ENCODE measurements around the gene TMOD2.

TMOD2 gene
- 3.6 to 38.9 (median 9.4) reads per million in 18 experiments for total RNA-seq

DNA sequence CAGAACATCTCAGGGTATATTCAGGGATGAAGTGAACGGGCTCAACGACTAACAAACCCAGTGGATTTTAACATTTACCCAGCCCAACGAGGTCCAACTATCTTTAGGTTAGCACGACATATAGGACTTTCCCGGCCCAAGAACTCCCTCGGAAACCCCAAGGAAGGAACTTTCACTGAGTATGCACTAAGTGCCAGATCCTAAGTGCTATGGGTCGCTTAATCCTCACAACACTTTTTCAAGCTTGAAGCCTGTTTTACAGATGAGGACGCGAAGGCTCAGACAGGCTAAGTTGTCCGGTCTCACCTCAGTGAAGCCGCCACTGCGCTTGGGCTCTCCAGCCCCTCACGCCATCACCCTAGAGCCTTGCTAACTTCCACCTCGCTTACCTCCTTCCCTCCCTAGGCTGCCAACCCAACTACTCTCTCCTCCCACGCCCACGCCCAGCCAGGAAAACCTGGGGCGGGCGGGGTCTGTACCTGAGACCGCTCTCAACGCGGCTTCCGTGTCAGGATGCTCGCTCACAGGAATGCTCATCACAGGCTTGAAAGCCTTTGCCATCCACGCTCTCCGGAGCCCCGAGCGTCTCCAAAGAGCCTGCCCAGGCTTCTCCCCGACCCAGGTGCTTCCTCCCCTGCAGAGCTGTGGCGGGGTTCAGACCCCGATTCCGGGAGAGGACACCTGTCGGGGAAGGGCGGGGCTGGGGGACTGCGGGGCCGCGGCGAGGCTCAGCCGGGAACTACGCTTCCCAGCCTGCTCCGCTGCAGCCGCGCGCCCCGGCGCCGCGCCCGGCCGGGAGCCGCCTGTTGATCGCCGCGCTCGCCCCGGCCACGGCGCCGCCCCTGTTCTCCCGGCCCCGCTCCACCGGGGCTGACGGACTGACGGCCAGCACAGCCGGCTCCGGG lies at the start of gene TMOD2:
Gene TMOD2 (plus strand): TSS at position 806 of the 905 bp plus-strand sequence. CDS start 14,845 bp downstream, outside the sequence.
- DNase-seq: peak in 1 of 2 donors; percentile 34

DNA sequence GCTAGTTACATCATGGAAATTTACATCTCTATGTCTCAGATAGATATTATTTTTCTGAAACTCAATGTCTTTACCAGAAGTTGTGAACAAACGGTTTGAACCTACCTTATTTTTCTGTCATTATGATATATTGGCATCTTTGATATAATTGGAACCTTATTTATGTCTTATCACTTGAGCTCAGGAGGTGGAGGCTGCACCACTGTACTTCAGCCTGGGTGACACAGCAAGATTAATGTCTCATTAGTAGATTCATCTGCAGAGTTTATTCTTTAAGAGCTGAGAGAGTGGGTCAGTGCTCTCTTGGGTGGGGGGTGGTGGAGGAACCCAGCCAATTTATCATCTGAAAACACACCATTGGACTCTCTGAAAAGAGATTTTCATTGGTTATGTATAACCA lies 48.7 kb upstream of the TMOD2 start:
- no peak for DNase-seq

DNA sequence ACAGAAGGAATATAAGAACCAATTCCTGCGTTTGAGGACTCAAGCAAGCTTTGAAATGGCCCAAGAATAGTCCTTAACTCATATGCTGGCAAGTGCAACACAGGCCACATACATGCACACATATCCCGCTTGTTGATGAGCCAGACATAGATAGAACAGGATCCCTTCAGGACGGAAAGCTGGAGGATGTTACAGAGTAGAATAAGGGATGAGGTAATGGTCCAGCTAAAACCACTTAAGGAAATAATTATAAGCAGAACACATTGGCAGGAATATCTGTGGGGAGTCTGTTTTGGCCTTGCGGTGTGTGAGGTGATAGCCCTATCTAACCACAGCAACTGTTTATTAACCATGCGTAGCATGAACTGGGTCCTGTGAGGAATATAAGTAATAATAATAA lies 45.1 kb upstream of the TMOD2 start:
- DNase-seq: no peak

DNA sequence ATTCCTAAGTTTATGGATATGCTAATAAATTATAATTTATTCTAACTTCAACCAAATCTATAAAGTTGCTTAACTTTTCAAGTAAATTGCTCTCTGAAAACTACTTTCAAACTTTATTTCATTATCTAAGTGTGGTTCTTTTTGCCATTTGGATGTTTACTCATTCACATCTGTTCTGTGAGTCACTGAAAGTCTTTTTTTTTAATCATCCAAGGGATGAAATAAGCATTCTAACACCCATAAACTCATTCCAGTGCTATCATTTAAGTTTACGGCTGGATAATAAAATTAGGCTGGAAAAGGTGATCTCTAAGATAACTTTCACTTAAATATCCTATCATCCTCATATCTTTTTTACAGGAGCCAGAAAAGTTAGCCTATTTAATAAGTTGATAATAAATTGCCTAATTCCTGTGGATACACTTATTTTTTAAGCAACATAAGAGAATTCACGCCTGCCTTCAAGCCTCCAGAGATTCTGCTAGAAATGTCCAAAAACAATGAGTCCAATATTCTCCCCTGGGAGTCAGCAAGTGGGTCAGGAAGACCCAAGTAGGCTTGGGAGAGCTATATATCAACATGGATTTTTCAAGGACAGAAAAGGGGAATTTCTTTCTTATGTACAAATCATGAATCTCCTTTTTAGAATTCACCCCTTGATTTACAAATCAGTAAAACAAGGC lies 44.3 kb upstream of the TMOD2 start:
- DNase-seq: no peak

DNA sequence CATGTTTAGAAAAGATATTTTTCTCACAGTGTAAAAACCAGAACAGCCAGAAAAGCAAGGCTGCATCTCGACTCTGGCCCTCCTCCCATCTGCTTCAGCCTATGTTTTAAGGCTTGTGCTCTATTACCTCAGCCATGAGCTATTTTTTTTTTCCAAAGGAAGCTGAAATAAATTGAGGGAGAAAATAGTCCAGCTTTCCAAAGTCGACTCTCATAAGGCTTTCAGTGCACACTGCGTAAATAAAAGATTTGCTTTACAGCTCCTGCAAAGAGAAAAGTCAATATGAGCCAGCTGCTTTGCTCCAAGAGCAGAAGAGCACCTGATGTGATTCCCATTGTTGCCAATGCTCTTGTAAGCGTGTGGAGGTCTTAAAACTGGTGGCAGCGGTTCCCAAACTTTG lies 43.4 kb upstream of the TMOD2 start:
- no peak for DNase-seq

DNA sequence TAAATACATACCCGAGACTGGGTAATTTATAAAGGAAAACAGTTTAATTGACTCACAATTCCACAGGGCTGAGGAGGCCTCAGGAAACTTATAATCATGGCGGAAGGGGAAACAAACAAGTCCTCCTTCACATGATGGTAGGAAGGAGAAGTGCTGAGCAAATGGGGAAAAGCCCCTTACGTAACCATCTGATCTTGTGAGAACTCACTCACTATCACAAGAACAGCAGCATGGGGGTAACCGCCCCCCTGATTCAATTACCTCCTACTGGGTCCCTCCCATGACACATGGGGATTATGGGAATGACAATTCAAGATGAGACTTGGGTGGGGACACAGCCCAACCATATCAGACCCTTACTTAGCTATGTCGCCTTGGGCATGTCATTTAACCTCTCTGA lies 42.4 kb upstream of the TMOD2 start:
- peak; percentile 49 to 51 for DNase-seq

DNA sequence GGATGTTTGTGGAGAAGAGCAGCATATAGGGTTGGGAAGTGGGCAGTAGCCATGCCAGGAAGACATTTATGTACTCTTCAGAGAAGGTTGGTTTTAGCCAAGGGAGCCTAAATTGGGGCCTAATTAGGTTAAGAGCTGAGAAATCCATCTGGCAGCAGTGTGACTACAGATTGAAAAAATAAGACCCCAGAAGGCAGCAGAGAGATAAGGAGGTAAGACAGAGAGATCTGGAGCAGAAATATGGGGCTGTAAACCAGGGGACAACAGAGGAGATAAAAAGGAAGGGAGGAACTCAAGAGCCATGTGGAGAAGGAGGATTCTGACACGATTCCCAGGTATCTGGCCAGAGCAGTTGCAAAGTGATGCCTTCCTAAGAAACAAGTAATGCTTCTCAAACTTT lies 37.2 kb upstream of the TMOD2 start:
- no peak for DNase-seq

DNA sequence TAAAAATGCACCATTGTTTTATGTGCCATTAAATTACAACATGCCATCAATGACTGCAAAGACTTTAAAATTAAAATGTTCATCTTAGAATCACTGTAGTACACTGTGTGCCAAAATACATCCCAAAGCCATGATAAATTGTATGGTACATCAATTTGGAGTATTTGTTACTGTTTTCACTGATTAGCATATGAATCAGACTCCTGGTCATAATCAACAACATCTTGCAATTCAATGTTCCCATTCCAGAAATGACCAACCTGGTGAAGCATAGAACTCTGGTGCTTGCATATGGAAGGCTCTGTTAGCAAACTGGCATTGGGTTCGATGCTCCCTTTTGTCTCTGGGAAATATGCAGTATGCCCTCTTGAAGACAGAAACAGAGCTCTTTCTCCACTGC lies 36.5 kb upstream of the TMOD2 start:
- no peak for DNase-seq

DNA sequence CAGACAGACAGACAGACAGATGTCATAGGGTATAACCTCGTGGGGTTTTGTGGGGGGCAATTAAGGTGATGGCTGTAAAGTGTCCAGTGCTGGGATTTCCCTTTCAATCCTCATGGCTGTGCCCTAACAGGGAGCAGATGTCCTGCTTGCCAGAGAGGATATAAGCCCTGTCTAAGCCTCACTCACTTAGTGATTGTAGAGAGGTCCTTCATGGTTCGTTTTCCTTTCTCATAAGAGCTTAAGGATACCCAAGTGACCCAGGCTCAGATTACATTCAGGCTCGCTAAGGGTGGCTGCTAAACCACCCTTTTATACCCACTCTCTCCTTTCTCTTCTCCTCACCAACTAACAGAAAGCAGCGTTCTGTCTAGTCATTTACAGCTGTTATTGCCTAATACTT lies 33.2 kb upstream of the TMOD2 start:
- no peak for DNase-seq

DNA sequence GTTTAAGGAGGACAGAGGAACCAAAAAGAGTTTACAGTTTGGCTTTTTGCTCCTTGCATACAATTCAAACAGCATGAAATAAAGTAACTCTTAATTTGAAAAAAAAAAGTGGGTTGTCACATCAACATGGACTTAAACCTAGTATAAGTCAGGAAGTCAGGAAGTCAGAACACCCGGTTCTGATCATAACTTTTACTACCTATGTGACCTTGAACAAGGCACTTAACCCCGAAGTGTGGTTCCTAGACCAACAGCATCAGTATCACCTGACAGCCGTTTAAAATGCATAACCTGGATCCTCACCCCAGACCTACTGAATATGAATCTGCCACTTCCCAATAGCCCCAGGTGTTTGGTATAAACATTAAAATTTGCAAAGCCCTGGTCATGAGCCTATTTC lies 32.7 kb upstream of the TMOD2 start:
- DNase-seq: no peak

DNA sequence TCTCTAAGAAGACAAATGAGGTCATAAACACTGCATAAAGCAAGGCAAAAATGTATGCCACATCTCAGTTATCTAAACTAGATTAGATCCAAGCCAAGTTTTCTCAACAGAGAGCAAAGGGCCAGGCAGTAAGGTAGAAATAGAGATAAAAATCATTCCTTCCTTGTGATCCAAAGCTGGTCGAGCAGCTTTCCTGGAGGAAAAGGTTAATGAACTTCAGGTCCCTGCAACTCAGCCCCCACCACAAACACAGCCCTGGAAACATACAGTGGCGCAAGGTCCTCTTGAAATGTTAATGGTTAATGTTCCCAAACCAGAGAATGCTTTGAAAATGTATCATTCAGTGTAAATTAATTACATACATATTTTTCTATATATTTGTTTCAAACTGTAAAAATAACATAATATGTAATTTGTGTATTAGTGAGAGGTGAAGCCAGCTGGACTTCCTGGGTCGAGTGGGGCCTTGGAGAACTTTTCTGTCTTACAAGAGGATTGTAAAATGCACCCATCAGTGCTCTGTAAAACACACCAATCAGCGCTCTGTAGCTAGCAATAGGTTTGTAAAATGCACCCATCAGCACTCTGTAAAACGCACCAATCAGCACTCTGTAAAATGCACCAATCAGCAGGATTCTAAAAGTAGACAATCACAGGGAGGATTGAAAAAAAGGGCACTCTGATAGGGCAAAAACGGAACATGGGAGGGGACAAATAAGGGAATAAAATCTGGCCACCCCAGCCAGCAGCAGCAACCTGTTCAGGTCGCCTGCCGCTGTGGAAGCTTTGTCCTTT lies 31.0 kb upstream of the TMOD2 start:
- no peak for DNase-seq

DNA sequence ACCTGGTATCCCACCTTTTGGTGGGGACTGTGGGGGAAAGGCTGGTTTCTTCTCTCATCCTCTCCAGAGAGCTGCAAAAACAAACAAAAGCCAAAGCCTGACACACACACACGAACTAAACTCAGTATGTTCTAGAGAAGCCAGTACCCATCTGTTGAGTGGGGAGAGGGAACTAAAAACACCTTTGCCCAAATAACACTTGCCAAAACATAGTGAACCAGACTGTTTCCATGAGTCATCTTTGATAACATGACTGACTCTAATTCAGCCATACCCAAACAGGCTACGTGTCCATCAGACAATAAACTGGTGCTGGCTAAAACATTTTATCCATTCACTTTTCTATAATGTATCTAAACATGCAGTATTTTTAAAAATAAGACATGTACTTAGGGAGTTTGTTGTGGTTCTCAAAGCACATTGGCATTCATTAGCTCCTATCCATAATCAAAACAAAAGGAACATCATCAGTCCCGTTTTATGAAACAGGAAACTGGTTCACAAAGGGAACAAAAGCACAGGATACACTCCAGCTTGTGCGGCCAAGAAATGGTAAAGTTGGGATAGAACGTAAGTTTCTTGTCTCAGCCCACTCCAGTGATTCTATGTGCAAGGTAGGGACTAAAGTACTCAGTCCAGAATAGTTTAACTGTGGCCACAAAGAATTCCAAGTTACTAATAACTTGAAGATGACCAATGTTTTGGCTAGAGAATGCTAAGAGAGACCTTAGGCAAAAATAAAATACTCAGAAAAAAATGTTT lies 30.0 kb upstream of the TMOD2 start:
- no peak for DNase-seq

DNA sequence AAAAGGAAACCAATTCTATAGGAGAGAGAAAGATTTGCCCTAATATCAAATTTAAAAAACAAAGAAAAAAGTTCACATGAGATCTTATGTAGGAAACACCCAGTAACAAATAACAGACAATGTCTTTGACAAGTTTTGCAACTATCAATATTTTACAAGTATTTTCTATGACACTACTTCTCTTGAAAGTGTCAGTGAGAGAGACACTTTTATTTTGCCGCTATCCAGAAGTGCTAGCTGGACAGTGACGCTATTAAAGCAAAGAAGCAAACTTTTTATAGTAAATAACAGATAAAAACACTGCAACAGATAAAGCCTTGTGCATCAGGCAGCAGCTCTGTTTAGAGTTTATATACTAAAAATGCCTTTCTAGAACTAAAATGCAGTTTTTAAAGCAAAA lies 27.2 kb upstream of the TMOD2 start:
- no peak for DNase-seq

DNA sequence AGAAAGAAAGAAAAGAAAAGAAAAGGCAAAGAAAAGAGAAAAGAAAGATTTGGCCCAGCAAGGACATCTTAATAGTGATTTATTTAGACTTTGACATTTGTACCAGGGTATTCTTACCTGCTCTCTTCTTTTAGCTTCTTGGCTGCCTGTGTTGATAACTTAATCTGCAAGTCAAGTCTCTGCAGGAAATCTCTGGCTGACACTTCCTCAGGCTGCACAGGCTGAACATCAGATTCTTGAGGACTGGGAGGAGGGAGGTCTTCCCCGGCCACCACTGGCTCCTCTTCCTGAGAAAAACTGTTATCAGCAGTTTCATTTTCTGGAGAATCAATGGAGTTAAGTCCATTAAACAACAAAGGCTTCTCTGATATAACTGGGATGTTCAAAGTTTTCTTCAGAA lies 26.7 kb upstream of the TMOD2 start:
- no peak for DNase-seq

DNA sequence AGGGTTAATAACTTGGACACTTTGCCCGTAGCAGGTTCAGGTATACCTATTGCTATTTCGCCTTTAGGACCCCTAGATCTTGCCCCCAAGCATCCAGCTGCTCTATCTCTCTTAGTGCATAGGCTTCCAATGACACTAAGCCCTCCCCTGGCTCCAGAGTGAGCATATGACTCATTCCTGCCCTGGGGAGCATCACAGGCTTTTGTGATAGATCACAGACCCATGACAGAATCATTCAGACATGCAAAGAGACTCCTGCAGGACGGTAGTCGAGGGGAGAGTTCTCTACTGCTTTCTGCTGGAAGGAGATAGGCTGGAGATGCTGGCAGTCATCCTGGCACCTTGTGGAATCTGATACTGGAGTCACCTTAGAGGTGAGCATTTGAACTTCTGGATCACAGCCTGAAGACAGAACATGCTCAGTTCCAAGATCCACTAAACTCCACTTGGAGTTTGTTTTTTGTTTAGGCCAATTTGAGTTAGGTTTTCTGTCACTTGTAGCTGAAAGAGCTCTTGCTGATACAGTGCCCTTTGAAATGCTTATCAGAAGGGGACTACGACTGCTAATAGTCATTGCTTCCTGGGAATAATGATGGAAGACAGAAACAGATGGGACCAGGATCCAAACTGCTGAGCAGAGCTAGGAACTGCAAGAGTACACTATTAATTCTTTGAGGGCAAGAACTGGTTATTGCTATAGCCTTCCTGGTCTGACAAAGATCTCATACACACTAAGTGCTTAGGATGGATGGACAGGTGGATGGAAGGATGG lies 24.9 kb upstream of the TMOD2 start:
- no peak for DNase-seq

DNA sequence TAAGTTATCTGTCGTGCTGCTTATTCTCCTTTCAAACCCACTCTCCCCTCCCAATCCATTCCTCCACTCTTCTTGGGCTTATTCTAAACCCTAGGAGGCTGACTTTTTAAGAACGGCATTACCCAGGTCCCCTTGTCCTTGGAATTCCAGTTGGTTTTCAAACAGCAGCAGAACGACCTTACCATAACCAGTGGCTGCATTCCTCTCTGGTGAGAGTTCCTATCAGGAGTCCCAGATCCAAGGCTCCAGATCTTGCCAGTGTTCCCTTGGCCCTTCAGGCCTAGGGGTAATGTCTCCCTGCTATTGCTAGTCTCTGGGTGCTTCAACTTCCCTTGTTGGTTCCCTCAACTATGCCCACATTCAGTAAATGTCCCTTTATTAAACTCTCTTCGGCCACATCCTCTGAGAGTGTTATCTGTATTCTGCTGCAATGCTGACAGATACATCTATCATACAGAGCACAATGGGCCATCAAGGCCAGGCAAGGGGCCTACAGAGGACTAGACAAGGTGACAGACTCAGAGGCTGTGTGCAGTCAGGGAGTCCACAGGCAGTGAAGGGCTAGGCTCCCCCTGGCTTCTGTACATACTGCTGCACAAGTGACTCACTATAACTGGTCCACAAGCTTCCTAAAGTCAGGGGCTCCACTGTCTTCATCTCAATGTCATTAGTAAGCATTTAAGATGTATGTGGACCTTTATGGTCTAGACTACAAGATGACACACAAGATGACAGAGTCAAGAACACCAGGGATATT lies 24.1 kb upstream of the TMOD2 start:
- DNase-seq: no peak

DNA sequence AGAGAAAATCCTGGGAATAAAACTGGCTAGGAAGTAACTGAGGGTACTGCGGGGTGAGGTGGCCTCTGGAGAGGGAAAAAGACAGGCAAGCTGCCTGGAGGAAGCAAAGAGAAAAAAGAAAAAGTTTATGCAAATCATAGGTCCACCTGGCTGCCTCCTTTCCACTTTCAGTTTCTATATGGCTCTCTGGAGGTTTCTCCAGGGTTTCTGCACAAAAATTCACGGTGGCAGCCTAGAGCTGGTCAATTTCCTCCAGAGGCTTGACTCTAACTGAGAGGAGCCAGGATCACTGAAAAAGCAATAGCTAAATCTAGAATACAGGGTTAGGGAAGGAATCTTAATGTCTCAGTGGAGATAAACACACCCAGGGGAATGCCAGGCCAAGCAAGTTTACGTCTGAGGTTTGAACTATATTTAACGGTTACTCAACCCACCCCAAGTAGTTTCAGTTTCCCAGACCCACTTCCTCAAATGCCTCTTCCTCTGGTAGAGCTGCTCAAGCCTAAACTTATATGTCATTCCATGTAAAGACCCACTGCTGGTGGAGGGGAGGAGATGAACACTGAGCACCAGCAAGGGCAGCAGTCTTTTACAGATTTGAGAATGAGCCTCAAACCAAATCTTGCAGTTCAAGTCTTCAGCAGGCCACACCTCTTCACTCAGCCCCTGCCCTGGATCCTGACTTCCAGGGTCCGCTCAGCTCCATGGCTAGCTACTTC lies 19.7 kb upstream of the TMOD2 start:
- DNase-seq: peak; percentile 86 to 89

DNA sequence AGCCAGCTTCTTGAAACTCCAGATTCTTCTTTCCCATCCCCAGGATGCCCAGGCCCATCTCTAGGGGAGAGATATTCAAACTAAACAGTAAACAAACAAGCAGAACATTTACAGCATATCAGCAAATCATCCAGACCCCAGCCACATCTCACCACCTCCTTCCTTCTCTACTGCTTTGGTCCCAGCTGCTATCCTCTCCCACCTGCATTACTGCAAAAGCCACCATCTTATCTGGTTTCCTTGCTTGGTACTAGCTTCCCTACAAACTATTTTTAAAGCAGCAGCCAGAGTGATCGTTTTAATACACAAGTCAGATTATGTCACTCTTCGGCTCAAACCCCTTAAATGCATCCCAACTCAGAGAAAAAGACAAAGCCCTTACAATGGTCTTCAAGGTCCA lies 18.8 kb upstream of the TMOD2 start:
- no peak for DNase-seq

DNA sequence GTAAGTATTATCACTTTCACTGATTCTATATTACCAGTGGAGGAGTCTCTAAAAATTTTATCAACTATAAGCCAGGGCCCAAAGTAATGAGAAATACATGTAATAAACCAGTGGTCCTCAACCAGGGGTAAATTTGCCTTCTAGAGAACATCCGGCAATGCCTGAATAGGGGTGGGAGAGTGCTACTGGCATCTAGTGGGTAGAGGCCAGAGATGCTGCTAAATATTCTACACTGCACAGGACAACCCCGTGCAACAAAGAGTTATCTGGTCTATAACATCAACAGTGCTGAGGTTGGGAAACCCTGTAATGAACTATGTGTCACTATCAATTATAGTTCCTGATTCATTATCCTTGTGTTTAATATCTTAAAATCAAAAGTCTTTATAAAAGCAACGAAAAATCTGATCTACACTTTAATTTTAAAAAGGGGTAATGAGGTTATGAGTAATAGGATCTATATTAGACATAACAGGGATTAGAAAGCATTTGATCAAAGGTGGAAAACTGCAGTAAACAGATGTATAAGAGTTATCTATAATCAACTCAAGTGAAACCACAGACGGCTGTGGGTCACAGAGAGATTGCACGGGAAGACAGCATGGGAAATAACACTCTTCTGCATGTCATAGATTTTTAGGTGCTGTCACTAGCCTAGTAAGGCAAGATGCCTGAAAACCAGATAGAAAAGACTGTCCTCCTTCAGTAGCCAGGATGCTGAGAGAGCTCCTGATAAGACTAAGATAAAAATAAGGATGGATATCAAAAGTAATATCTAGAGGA lies 16.0 kb upstream of the TMOD2 start:
- no peak for DNase-seq
